ENCODE data around the gene WNK3.

Gene WNK3

GRCh38 chrX:54237014-54237413 is 120.8 kb downstream of the WNK3 start:
- DNase-seq, result no peak

GRCh38 chrX:54230435-54231148 is 127.3 kb downstream of the WNK3 start:
- DNase-seq, result no peak

- no peak for DNase-seq
Observed at GRCh38 chrX:54223581-54223980, 134.3 kb downstream of the WNK3 start.

DNA sequence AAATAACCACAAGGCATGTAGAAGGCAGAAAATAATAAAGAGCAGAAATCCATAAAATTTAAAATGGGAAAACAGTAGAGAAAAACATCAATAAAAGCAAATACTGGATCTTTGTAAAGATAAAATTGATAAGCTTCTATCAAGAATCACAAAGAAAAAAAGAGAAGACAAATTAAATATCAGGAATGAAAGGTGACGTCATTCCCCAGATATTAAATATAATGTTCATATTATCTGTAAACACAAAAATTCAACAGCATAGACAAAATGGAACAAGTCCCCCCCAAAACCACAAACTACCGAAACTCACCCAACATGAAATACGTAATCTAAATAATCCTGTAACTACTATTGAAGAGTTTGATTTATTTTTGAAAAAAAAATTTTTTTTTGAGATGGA is 144.2 kb downstream of the WNK3 start:
- DNase-seq, result no peak

- no peak for DNase-seq
Observed at GRCh38 chrX:54208531-54208930, 149.3 kb downstream of the WNK3 start.

GRCh38 chrX:54198262-54198661 is 159.6 kb downstream of the WNK3 start:
- DNase-seq, result no peak

DNA sequence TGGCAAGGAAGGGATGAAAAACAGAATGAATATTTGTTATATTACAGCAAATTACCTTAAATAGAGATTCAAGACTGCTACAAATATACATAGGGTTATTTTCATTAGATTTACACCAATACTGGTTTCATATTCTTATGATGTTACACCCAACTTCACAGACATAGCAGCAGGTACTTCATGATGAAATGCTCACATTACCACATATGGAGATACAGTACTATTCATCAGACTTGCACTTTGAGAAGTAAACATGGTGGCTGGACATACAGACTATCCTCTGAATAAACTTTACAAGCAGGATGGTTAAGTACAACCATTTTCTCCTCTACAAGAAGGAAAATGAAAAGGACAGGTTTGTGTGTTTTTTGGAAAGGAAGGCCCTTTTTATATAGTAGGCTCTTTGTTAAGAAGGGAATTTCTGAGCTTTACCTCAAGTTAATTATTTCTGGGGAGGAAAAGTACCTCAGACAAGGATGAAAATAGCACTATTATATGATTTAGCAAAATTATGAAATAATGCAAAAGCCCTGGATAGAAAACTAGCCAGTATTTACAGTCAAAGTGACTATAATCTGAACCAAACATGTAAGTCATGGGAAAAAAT is 162.8 kb downstream of the WNK3 start:
- DNase-seq, result no peak

DNA sequence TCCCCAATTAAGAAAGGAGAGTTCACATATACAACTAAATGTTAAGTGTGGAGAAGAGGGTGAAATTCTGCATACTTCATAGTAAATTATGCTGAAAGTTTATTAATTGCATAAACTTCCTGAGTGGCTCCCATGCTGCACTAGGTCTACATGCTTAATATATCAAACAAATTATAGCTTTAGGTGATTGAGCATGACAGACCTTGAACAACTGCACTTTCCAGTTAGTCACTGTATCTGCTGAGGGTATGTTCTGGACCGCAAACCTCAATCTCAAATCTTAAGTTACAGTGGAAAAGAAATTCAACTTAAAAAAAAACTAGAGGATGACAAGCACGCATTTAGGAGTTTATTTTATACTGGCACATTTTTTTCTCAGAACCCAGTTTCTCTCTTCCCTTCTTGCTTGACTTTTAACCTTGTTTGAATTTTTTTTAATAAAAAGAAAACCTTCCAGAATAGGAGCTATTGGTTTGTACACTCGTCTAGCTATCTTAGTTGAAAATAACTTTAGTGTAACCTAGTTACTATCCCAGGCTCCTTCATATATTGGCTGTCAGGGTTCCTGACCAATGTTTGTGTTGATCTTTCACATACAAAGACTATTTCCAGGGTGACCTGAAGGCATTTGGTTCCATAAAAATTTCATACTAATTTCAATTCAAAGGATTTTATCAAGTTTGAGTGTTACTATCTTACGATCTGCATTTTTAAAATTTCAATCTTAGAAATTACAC is 164.6 kb downstream of the WNK3 start:
- DNase-seq, result no peak

- no peak for DNase-seq
Observed at GRCh38 chrX:54184474-54184873, 173.4 kb downstream of the WNK3 start.

- peak; percentile 65 for DNase-seq
Observed at GRCh38 chrX:54182864-54183613, 174.8 kb downstream of the WNK3 start, which contains the start of gene FAM120C. TSS of gene FAM120C (minus strand) at chrX:54183254. CDS start at chrX:54183198, 56 bp downstream.

DNA sequence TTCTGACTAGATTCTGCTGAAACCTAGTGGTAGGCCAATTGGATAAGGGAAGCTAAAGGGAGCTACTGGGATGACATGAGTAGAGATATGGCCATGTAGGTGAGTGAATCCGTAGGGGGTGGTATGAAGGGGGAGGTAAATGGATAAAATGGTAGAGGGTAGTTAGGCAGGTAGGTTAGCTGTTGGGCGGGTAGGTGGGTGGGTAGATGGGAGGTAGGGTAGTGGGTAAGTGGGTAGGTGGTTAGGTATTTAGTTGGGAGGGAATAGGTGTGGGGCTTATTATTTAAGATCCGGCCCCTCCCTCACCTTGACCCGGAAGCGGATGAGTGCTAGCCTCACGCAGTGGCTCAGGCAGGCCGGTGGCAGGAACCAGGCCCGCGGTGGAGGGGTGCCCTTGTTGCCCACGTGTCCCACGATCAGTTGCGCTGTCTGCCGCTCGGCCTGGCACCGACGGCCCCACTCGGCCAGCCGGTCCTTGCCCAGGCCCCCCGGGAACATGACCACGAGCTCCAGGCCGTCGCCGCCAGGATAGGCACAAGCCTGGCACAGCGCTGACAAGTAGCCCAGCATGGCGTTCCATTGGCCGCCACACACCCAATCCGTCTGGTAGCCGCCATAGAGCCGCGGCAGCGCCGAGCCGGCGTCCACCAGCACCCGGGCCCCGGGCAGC is 175.5 kb downstream of the WNK3 start:
- peak; percentile 49 for DNase-seq

- DNase-seq, result no peak
Observed at GRCh38 chrX:54181202-54181953, 176.5 kb downstream of the WNK3 start.

DNA sequence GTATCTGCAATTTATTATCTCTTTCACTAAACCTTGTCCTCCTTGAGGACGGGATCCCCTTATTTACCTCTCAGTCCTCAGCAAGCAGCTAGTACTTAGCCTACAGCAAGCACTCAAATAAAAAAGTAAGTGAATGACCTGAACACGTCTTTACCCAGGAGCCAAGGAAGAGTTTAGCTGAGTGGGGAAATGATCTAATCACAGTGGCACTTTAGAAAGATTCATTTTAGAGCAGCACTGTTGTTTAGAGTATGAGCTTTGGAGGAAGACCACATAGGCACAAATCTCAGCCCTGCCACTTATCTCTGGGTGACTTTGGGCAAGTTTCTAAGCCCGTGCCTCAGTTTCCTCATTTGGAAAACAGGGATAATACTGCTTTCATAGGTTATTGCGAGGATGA is 177.4 kb downstream of the WNK3 start:
- DNase-seq, result peak; percentile 15

GRCh38 chrX:54178100-54178940 is 179.5 kb downstream of the WNK3 start:
- peak; percentile 66 for DNase-seq

DNA sequence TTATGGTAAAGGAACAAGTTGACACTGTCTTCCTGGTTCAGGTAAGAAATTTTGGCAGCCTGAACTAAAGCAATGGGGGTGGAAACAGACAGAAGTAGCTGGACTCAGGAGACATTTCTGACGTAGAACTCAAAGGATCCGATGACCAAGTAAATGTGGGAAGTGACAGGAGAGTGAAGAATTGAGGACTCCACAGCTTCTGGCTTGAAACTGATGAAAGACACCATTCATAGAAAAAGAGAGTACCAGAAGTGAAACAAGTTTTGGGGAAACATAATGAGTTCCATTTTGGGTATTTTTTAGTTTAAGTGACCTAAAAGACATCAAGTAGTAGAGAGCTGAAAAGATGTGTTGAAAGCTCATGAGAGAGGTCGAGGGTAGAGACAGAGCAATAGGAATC is 180.5 kb downstream of the WNK3 start:
- no peak for DNase-seq

- no peak for DNase-seq
Observed at GRCh38 chrX:54173791-54174190, 184.1 kb downstream of the WNK3 start.

DNA sequence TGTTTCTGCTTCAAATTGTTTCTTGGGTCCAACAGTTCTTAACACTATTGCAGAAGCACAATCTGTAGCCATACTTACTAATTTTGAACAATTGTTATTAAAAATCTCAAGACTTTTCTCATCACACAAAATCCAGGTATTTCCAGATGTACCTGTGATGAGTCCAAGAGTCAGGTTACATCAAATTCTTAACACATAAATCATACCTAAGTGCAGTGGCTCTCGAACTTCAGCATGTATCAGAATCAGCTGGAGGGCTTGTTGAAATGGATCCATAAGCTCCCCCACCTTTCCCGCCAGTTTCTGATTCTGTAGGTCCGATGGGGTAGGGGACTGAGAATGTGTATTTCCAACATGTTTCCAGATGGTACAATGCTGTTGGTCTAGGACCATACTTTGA is 185.4 kb downstream of the WNK3 start:
- no peak for DNase-seq

GRCh38 chrX:54171527-54172250 is 186.2 kb downstream of the WNK3 start:
- no peak for DNase-seq

GRCh38 chrX:54171091-54171490 is 186.8 kb downstream of the WNK3 start:
- no peak for DNase-seq

DNA sequence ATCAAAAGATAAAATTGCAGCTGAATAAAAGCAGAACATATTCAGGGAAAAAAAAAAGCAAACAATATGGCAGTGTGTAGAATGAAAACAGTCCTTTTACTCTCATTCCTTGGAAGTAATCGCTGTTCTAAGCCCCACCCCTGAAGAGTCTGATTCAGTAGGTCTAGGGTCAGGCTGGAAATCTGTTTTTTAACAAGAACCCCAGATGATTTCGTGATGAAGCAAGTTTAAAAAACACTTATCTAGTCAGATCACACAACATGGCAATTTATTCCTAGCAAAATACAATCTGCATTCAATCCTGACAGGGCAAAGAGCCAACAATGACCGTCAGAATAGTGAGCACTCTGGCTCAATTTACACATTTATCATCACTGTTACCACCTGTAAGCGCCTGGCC is 190.9 kb downstream of the WNK3 start:
- no peak for DNase-seq

Measured in NCI-H226 (cell line).